ENCODE data around the gene HACE1. TPM values are rescaled to one million over a fixed set of nuclear protein-coding genes. Genes with fewer than 3 reads are reported as not detected.
"Not testable (repeated sequence)": the region's sequence is repeated elsewhere in the genome, so short reads cannot be mapped to it uniquely, and the experiment has no call there.

HACE1 gene
- total RNA-seq, 1 experiment from 2014 or later: 4.3 TPM

- no peak for TF ChIP-seq EZH2 (IDR thresholded peaks at IDR 0.05; ENCODE audit: low read length, unreplicated experiment)
- TF ChIP-seq CTCF (conservative IDR thresholded peaks at IDR 0.05; ENCODE audit: low read depth, low read length): no peak
- no peak for TF ChIP-seq EZH2phosphoT487 (IDR thresholded peaks at IDR 0.05; ENCODE audit: borderline replicate concordance, low read length)
- ChIA-PET POLR2A (ENCODE audit: unreplicated experiment) (no interaction called here), CTCF (no interaction called here)
- ATAC-seq (no peak), DNase-seq (no peak)
- no peaks in the 10 kb centered on the region for H3K4me1 ChIP-seq (ENCODE audit: insufficient read depth, low read length)
- no peaks in the 10 kb centered on the region for H3K36me3 ChIP-seq (ENCODE audit: low read depth, low read length)
- no peak overlapping the region for H3K4me3 ChIP-seq (ENCODE audit: low read length)
- H3K9me2 ChIP-seq (replicated peaks; ENCODE audit: low read length): no peaks in the 10 kb centered on the region
- no peak overlapping the region for H3K9ac ChIP-seq (ENCODE audit: low read length)
- H3K79me2 ChIP-seq (ENCODE audit: low read length): no peaks in the 10 kb centered on the region
- no peaks in the 10 kb centered on the region for H3F3A ChIP-seq (ENCODE audit: low read length, unreplicated experiment)
- intact Hi-C loops (cut with micrococcal nuclease): no loop called here
- no peaks in the 10 kb centered on the region for H4K20me1 ChIP-seq (ENCODE audit: low read length)
- H3K4me2 ChIP-seq (ENCODE audit: low read length): no peak overlapping the region
- no peak overlapping the region for H2AFZ ChIP-seq (ENCODE audit: low read length)
- BruUV-seq (replicated peaks): no TSS peak
- no peaks in the 10 kb centered on the region for H3K9me3 ChIP-seq (ENCODE audit: low read length)
- H3K27ac ChIP-seq (ENCODE audit: low read length): no peak overlapping the region
- no peaks in the 10 kb centered on the region for H3K27me3 ChIP-seq (ENCODE audit: low read length)
Measured at GRCh38 chr6:104835782-104836181, 23.9 kb downstream of the HACE1 start.

- ChIA-PET CTCF (no interaction called here), POLR2A (ENCODE audit: unreplicated experiment) (no interaction called here)
- Histone ChIP-seq H3K27ac (ENCODE audit: low read length) (peak overlapping the region; percentile 76), H3K27me3 (ENCODE audit: low read length) (no peaks in the 10 kb centered on the region), H3F3A (ENCODE audit: low read length, unreplicated experiment) (no peaks in the 10 kb centered on the region), H4K20me1 (ENCODE audit: low read length) (no peaks in the 10 kb centered on the region), H3K9me2 (replicated peaks; ENCODE audit: low read length) (no peaks in the 10 kb centered on the region), H3K4me2 (ENCODE audit: low read length) (peak overlapping the region; percentile 17; the same call in 1 of the 2 replicates), H3K4me1 (ENCODE audit: insufficient read depth, low read length) (peaks cover 13% of the 10 kb centered on the region; the same call in 1 of the 2 replicates), H3K79me2 (ENCODE audit: low read length) (no peaks in the 10 kb centered on the region), H3K36me3 (ENCODE audit: low read depth, low read length) (no peaks in the 10 kb centered on the region), H2AFZ (ENCODE audit: low read length) (no peak overlapping the region), H3K4me3 (ENCODE audit: low read length) (no peak overlapping the region), H3K9me3 (ENCODE audit: low read length) (no peaks in the 10 kb centered on the region), H3K9ac (ENCODE audit: low read length) (no peak overlapping the region)
- ATAC-seq (peak; percentile 92), DNase-seq (peak; percentile 43)
- BruUV-seq (replicated peaks): no TSS peak
- intact Hi-C loops (cut with micrococcal nuclease): no loop called here
- no peak for TF ChIP-seq CTCF (conservative IDR thresholded peaks at IDR 0.05; ENCODE audit: low read depth, low read length)
- no peak for TF ChIP-seq EZH2phosphoT487 (IDR thresholded peaks at IDR 0.05; ENCODE audit: borderline replicate concordance, low read length)
- TF ChIP-seq EZH2 (IDR thresholded peaks at IDR 0.05; ENCODE audit: low read length, unreplicated experiment): no peak
Measured at GRCh38 chr6:104829183-104829958, 30.3 kb downstream of the HACE1 start.

GRCh38 chr6:104828478-104828877 is 31.2 kb downstream of the HACE1 start:
- Histone ChIP-seq H3K79me2 (ENCODE audit: low read length) (no peaks in the 10 kb centered on the region), H3K27me3 (ENCODE audit: low read length) (no peaks in the 10 kb centered on the region), H3F3A (ENCODE audit: low read length, unreplicated experiment) (no peaks in the 10 kb centered on the region), H3K36me3 (ENCODE audit: low read depth, low read length) (no peaks in the 10 kb centered on the region), H3K9me3 (ENCODE audit: low read length) (no peaks in the 10 kb centered on the region), H3K4me1 (ENCODE audit: insufficient read depth, low read length) (peaks cover 13% of the 10 kb centered on the region; the same call in 1 of the 2 replicates), H3K4me3 (ENCODE audit: low read length) (no peak overlapping the region), H2AFZ (ENCODE audit: low read length) (no peak overlapping the region), H3K27ac (ENCODE audit: low read length) (peak overlapping the region; percentile 16; the same call in 1 of the 2 replicates), H3K9ac (ENCODE audit: low read length) (no peak overlapping the region), H4K20me1 (ENCODE audit: low read length) (no peaks in the 10 kb centered on the region), H3K4me2 (ENCODE audit: low read length) (no peak overlapping the region), H3K9me2 (replicated peaks; ENCODE audit: low read length) (no peaks in the 10 kb centered on the region)
- TF ChIP-seq EZH2 (IDR thresholded peaks at IDR 0.05; ENCODE audit: low read length, unreplicated experiment): no peak
- TF ChIP-seq CTCF (conservative IDR thresholded peaks at IDR 0.05; ENCODE audit: low read depth, low read length): no peak
- no peak for TF ChIP-seq EZH2phosphoT487 (IDR thresholded peaks at IDR 0.05; ENCODE audit: borderline replicate concordance, low read length)
- DNase-seq: no peak
- intact Hi-C loops (cut with micrococcal nuclease): no loop called here
- ChIA-PET POLR2A (ENCODE audit: unreplicated experiment) (interaction anchor here (0.6 kb wide), 1 partner anchor 692 kb away, joined by 5 read pairs; no protein-coding TSS in a partner anchor), CTCF (no interaction called here)
- no peak for ATAC-seq
- no TSS peak for BruUV-seq (replicated peaks)

- ATAC-seq; CTCF ChIA-PET; H3K27ac ChIP-seq (ENCODE audit: low read length); H3K9me3 ChIP-seq (ENCODE audit: low read length); H3K9ac ChIP-seq (ENCODE audit: low read length); H3K79me2 ChIP-seq (ENCODE audit: low read length); H3K27me3 ChIP-seq (ENCODE audit: low read length); intact Hi-C loops (cut with micrococcal nuclease); POLR2A ChIA-PET (ENCODE audit: unreplicated experiment); H3K36me3 ChIP-seq (ENCODE audit: low read depth, low read length); DNase-seq; H3K4me3 ChIP-seq (ENCODE audit: low read length); H3F3A ChIP-seq (ENCODE audit: low read length, unreplicated experiment); H4K20me1 ChIP-seq (ENCODE audit: low read length); H2AFZ ChIP-seq (ENCODE audit: low read length); H3K4me1 ChIP-seq (ENCODE audit: insufficient read depth, low read length); BruUV-seq (replicated peaks); H3K9me2 ChIP-seq (replicated peaks; ENCODE audit: low read length); H3K4me2 ChIP-seq (ENCODE audit: low read length): not testable (repeated sequence)
Measured at GRCh38 chr6:104820820-104821219, 38.9 kb downstream of the HACE1 start.

Data from PC-3 (cell line).